GM21737 (cell line): ENCODE measurements around the gene ZNF500.

Experiments used
- ATAC-seq: cut with Tn5 transposase; IDR thresholded peaks from one replicate; pipeline ENCODE4 v1.9.1; 2021; ENCODE audit warnings: mild to moderate bottlenecking, moderate library complexity; ENCODE audit not compliant: unreplicated experiment

Gene ZNF500

DNA sequence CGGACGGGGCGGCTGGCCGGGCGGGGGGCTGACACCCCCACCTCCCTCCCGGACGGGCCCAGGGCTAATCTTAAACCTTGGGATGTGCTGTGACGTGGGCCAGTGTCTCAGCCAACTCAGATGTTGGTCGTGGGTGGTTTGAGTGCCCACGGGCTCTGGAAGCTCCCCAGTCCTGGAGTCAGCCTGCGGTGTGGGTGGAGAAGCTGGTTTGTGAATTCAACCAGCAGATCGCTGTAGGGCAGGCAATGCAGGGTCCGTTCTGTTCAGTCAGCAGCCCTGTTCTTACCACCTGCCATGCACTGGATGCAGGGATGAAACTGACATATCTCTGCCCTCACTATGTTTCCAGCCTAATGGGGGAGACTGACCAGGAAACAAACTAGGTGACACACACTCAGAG lies 8.0 kb upstream of the ZNF500 start:
- no peak for ATAC-seq

- ATAC-seq: no peak
These were observed 5.4 kb upstream of the ZNF500 start for GRCh38 chr16:4772351-4772750.

- no peak for ATAC-seq
These were observed 4.7 kb upstream of the ZNF500 start for GRCh38 chr16:4771646-4772045.

DNA sequence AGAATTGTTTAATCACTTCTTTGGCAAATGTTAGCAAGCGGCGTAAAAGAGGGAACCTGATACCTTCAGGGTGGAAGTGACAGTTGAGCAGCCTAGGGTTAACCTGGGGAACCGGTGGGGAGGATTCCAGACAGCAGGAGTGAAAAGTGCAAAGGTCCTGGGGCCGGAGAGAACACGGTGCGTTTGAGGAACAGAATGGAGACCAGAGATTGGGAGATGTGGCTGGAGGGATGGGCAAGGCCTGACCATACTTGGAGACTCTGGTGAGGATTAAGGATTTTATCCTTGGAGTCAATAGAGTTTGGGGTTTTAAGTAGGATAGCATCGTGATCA lies 2.3 kb upstream of the ZNF500 start:
- no peak for ATAC-seq

GRCh38 chr16:4768549-4769305 lies 1.8 kb upstream of the ZNF500 start:
- ATAC-seq: peak; percentile 61

GRCh38 chr16:4767872-4768548 lies 1.0 kb upstream of the ZNF500 start:
- ATAC-seq: no peak

GRCh38 chr16:4765511-4766474 lies 1.2 kb downstream of the ZNF500 start:
- ATAC-seq: no peak

DNA sequence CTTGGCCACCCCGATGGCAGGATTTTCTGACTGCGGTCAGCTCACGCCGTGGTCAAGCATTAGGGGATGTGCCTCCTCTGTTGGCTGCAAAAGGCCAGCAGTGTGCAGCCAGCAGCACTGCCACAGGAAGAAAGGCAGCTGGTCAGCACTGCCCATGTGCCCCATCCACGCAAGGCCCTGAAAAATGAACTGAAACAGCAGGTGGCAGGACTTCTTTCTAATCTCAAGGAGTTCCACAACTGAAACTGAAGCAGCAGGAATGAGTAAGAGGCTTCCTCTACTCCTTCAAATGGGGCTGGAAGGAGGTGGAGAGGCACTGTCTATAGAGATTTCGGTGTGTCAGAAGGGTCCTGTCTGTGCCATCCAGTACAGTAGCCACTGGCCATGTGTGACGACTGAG lies 3.2 kb downstream of the ZNF500 start:
- no peak for ATAC-seq

DNA sequence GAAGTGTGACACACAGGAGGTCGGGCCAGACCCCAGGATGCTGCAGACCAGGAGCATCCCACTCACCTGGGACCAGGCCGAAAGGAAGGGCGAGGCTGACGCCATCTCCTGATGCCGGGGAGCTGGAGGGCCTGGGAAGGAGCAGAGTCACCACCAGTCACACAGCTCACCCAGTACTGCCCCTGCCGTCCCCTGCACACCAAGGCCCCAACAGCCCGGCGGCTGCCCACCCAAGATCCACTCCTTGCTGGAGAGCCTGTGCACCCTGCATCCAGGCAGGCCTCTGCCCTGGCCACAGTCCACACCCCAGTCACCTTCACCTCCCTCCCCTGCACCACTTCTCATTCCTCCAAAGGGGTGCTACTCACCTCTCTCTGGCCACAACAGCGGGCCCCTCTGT lies 4.8 kb downstream of the ZNF500 start:
- ATAC-seq: no peak

DNA sequence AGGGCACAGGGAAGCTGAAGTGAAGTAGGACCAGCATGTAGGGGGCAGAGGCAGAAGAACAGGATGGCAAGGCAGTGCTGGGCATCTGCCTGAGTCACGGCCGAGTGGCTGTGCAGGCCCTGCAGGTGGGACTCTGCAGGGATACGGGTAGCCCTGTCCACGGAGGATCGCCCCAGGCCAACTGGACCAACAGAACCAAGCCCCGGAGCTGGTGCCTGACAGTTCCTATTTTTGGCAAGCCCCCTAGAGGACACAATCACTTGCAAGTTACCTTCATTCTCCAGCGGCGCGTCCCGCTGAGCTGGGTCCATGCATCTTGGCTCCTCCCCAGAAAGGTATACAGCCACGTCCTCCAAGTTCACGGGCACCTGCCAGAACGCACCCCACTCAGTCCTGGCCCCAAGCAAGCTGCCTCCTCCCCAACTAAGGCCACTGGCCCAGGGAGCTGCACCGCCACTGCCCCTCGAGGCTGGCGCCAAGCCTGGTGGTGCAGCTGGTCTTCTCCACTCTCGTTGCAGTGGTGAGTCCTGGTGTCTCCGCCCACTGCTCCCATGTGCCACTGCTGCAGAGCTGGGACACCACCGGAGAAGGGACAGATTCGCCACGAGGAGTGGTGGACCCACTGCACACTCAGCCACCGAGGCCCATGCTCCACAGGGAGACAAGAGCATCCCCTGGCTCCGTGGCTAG lies 6.6 kb downstream of the ZNF500 start:
- no peak for ATAC-seq

- ATAC-seq: no peak
These were observed 11.3 kb downstream of the ZNF500 start for GRCh38 chr16:4755687-4756086.

DNA sequence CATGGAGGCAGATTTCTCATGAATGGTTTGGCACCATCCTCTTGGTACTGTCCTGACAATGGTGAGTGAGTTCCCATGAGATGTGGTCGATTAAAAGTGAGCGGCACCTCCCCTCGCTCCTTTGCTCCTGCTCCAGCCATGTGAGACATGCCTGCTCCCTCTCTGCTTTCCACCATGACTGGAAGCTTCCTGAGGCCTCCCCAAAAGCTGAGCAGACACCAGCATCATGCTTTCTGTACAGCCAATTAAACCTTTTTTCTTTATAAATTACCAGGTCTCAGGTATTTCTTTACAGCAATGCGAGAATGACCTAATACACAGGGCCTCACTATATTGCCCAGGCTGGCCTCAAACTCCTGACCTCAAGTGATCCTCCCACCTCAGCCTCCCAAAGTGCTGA lies 12.1 kb downstream of the ZNF500 start:
- ATAC-seq: no peak

DNA sequence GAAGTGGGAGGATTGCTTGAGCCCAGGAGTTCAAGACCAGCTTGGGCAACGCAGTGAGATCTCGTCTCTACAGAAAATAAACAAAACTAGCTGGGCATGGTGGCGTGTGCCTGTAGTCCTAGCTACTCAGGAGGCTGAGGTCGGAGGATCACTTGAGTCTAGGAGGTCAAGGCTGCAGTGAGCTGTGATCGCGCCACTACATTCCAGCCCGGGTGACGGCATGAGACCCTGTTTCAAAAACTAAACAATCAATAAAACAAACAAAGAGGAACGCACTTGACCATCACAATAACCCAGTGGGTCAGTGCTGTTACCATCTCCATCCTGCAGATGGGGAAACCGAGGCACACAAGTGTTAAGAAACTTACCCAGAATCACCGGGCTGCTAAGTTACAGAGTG lies 13.7 kb downstream of the ZNF500 start:
- ATAC-seq: no peak

DNA sequence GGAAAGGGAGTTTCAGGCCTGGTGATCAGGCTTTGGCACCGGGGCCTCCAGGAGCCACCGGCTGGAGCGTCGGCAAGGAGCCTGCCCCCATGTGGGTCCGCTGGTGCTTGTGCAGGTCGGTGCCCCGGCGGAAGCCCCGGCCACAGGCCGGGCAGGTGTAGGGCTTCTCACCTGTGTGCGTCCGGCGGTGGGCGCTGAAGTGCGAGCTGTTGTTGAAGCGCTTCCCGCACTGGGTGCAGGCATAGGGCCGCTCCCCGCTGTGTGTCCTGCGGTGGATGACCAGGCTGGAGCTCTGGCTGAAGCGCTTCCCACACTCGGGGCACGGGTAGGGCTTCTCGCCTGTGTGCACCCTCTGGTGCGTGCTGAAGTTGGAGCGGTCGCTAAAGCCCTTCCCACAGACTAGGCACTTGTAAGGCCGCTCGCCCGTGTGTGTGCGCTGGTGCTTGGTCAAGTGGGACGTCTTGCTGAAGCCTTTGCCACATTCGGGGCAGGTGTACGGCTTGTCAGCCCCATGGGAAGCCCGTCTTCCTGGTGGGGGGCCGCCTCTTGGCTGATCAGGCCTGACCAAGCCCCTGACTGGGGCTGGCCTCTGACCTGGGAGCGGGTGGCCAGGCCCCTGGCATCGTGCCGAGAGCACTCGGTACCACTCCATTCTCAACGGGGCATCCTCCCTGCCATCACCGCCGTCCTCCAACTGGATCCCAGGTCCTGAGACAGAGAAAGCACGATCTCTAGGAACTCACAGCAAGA lies 14.4 kb downstream of the ZNF500 start:
- ATAC-seq: no peak

- ATAC-seq: no peak
These were observed 16.1 kb downstream of the ZNF500 start for GRCh38 chr16:4750896-4751295.

GRCh38 chr16:4749700-4750257 lies 17.2 kb downstream of the ZNF500 start:
- no peak for ATAC-seq

DNA sequence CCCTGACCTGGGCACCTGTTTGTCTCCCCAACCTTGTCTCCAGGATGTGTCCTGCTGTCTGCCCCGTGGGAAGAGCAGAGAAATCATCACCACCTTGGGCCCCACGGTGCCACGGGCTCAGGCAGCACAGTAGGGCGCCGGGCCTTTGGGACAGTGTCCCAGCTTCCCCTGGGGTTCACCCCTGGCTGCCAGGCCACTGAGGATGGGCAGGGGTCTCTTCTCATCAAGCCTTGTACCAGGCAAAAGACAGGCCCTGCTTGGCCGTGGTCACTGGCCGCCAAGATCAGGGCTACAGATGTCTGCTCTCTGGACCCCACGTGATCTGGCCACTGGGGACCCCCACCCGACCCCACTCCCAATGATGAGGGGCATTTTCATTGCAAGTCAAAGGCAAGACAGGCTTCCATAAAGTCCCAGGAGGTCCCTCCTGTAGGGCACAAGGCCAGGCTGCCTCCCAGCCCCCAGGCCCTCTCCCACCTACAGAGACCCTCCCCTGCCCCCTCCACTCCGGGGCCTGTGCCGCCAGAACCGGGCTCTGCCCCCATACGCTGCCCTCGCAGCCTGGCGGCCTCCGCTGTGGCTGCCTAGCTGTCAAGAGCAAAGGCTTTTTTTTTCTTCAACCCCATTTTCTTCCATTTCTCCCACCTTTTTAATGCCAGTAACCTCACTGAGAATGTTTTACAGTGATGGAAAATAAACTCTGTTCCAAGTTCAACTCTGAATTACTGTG lies 18.1 kb downstream of the ZNF500 start:
- ATAC-seq: no peak

DNA sequence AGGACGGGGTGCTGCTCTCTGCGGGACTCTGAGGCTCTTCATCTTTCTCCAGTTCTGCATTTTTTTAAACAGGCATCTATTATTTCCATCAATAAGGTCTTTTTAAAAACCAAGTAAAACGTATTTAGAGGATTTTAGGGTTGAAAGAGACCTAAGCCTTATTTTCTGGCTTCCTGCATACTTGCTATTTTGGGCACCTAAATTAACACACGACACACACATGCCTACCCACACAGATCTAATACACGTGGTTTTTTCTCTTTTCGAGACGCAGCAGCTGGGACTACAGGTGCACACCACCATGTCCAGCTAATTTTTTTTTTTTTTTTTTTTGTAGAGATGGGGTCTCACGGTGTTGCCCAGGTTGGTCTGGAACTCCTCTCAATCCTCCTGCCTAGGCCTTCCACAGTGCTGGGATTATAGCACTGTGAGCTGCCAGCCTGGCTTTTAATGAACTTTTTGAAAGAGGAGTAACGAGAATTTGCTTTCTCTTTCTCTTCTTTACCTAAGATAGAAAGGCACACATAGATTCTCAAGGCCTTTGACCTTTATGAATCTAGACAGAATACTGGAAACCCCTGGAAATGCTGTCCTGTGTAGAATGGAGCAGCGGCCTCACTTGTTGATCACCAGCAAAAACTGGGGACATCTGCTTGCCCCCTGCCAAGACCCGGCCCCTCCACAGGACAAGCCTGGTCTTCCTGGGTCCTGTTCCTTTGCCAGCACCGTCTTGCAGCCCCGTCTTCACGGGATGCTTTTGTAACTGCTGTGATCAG lies 18.9 kb downstream of the ZNF500 start:
- no peak for ATAC-seq
